GM10266 (cell line): ENCODE data around the gene LDLRAD4.

Experiments
- DNase-seq: peaks from one replicate; pipeline ENCODE4 v3.0.0; 2012; ENCODE audit errors: extremely low spot score
- TF ChIP-seq, protein P1 (sequence below): IDR thresholded peaks from 2 replicates; pipeline ENCODE4 v1.5.1; 2012; ENCODE audit warnings: mild to moderate bottlenecking, low read depth; ENCODE audit not compliant: control insufficient read depth, insufficient read depth; ENCODE audit errors: missing control alignments

The LDLRAD4 gene

DNA sequence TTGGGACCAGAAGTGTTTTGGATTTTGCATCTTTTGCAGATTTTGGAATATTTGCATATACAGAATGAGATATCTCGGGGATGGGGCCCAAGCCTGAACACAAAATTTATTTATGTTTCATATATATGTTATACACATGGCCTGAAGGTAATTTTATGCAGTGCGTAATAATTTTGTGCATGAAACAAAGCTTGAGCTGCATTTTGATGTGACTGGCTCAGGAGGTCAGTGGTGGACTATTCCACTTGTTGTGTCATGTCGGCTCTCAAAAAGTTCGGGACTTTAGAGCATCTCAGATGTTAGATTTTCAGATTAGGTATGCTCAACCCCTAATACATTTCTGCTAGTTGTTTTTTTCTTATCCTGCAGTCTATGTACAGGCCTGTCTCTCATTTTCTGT lies 362.4 kb downstream of the LDLRAD4 start:
- TF ChIP-seq, protein P1, sequence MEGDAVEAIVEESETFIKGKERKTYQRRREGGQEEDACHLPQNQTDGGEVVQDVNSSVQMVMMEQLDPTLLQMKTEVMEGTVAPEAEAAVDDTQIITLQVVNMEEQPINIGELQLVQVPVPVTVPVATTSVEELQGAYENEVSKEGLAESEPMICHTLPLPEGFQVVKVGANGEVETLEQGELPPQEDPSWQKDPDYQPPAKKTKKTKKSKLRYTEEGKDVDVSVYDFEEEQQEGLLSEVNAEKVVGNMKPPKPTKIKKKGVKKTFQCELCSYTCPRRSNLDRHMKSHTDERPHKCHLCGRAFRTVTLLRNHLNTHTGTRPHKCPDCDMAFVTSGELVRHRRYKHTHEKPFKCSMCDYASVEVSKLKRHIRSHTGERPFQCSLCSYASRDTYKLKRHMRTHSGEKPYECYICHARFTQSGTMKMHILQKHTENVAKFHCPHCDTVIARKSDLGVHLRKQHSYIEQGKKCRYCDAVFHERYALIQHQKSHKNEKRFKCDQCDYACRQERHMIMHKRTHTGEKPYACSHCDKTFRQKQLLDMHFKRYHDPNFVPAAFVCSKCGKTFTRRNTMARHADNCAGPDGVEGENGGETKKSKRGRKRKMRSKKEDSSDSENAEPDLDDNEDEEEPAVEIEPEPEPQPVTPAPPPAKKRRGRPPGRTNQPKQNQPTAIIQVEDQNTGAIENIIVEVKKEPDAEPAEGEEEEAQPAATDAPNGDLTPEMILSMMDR, result no peak
- no peak for DNase-seq

DNA sequence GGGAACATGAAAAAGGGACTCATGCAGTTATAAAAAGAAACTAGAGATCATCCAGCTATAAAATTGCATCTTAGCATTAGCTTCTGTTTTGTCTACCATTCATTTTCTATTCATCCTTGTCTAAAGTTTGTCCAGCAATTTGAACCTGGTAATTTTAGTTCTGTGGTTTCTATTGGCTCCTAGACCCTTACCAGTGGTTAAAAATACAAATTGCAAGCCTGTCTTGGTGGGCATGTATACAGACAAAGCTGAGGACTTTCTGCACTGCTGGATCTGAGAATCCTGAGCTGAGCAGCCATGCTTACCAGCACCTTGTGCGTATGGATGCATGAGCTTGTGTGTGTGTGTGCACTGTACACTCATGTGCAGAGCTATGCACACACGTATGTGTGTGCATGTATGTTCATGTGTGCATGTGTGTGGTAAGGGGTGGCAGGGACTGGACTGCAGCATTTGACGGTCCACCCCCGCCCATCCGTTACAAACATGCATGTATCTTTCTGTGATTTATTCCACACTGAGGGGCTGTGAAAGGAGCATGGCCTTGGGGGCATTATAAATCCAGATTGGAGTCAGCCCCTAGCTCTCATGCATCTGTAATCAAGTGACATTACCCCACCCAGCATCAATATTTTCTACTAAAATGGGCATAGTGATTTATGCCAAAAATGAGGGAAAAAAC lies 363.1 kb downstream of the LDLRAD4 start:
- no peak for DNase-seq
- TF ChIP-seq, protein P1, result no peak

- TF ChIP-seq, protein P1, result no peak
- no peak for DNase-seq
Observed at GRCh38 chr18:13582178-13582670, 363.7 kb downstream of the LDLRAD4 start.

GRCh38 chr18:13583576-13584550 lies 365.3 kb downstream of the LDLRAD4 start:
- TF ChIP-seq, protein P1, result no peak

DNA sequence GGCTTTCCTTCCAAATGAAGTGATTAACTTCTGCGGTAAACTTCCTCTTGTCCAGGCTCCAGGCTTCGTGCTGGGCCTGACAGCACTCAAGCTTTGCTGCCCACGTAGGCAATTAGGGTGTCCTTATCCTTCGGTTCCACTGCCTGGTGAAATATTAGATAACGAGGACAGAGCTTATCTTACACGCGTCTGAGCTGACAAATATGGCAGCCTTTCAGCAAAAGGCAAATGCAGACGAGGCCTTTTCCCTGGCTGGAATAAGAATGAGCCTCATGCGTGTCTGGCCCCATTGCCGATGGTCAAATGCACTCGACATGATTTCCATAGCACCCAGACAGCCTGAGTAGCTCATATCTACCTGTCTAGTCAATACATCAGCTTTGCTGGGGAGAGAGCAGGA lies 366.3 kb downstream of the LDLRAD4 start:
- TF ChIP-seq, protein P1, result no peak
- no peak for DNase-seq

More at GRCh38 chr18:13583576-13584550, 365.3 kb downstream of the LDLRAD4 start:
- no peak for DNase-seq

- DNase-seq, result no peak
- TF ChIP-seq, protein P1, result no peak
Observed at GRCh38 chr18:13585379-13586153, 367.0 kb downstream of the LDLRAD4 start.
